Measurements from ENCODE around the gene PRKAG1.

PRKAG1 gene

DNA sequence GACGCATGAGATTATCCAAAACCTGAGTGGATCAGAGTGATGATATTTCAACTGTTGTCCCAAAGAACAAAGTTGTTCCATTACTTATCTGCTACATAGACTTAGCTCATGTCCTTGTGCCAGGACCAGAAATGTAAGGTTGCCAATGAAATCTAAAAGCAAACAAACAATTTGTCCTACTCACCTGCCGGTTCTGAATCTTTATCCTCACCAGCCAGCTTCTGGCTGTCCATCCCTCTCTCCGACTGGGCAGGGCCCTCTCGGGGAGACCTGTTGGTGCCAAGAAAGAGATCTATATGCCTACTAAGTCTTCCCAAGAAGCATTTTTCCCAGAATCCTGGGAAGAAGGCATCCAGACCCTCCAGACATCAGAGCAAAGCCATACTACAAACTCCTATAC, 36.5 kb upstream of the PRKAG1 start:
- Histone ChIP-seq H3K36me3 (ENCODE audit: control insufficient read depth, insufficient read depth, low read length) (peaks cover 45% of the 10 kb centered on the region), H3K27me3 (ENCODE audit: control insufficient read depth, insufficient read depth, low read length) (no peaks in the 10 kb centered on the region), H3K4me3 (ENCODE audit: low read length) (no peak overlapping the region), H3K9ac (ENCODE audit: low read length) (no peak overlapping the region), H3K27ac (ENCODE audit: low read depth, low read length) (no peak overlapping the region), H3K4me1 (ENCODE audit: control insufficient read depth, insufficient read depth, low read length) (peaks cover 30% of the 10 kb centered on the region)

DNA sequence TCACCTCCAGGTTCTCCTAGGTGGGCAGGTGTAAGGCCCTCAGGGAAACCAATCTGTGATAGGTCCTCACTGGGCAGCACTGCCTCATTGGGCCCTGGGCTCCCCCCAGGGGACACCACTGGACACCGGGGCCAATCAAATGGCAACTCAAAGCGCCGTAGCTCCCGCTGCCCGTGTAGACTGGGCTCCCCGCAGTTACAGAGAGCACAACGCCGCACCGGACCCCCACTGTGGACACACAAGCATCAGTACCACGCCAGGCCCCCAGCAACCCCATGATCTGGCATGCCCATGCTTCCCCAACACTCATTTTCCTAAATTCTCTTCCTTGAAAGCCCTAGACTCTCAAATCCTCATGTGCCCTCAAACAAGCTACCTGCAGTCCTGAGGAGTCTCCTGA, 35.9 kb upstream of the PRKAG1 start:
- peaks cover 30% of the 10 kb centered on the region for H3K4me1 ChIP-seq (ENCODE audit: control insufficient read depth, insufficient read depth, low read length)
- peaks cover 51% of the 10 kb centered on the region for H3K36me3 ChIP-seq (ENCODE audit: control insufficient read depth, insufficient read depth, low read length)

DNA sequence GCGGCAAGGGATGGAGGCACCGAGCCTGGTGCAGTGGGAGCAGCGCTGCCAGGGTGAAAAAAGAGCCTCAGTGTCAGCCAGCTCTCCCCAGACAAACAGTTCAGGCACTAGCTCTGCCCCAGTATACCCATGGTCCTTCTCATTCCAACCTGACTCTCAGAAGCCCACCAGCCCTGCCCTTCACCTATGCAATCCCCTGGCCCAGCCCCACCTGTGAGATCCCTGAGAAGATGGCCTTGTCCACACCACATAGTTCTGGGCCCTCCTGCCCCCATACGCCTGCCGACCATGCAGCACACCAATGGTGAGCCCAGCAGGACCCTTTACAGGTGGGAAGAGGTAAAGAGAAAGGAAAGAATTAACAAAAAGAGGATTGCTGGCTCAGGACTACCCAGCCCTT, 35.5 kb upstream of the PRKAG1 start:
- Histone ChIP-seq H3K9ac (ENCODE audit: low read length) (no peak overlapping the region), H3K4me3 (ENCODE audit: low read length) (no peak overlapping the region), H3K27ac (ENCODE audit: low read depth, low read length) (no peak overlapping the region), H3K4me1 (ENCODE audit: control insufficient read depth, insufficient read depth, low read length) (peaks cover 30% of the 10 kb centered on the region), H3K36me3 (ENCODE audit: control insufficient read depth, insufficient read depth, low read length) (peaks cover 55% of the 10 kb centered on the region), H3K27me3 (ENCODE audit: control insufficient read depth, insufficient read depth, low read length) (no peaks in the 10 kb centered on the region)

More for the DNA sequence above, 35.9 kb upstream of the PRKAG1 start:
- Histone ChIP-seq H3K9ac (ENCODE audit: low read length) (no peak overlapping the region), H3K27ac (ENCODE audit: low read depth, low read length) (no peak overlapping the region), H3K27me3 (ENCODE audit: control insufficient read depth, insufficient read depth, low read length) (no peaks in the 10 kb centered on the region), H3K4me3 (ENCODE audit: low read length) (no peak overlapping the region)

DNA sequence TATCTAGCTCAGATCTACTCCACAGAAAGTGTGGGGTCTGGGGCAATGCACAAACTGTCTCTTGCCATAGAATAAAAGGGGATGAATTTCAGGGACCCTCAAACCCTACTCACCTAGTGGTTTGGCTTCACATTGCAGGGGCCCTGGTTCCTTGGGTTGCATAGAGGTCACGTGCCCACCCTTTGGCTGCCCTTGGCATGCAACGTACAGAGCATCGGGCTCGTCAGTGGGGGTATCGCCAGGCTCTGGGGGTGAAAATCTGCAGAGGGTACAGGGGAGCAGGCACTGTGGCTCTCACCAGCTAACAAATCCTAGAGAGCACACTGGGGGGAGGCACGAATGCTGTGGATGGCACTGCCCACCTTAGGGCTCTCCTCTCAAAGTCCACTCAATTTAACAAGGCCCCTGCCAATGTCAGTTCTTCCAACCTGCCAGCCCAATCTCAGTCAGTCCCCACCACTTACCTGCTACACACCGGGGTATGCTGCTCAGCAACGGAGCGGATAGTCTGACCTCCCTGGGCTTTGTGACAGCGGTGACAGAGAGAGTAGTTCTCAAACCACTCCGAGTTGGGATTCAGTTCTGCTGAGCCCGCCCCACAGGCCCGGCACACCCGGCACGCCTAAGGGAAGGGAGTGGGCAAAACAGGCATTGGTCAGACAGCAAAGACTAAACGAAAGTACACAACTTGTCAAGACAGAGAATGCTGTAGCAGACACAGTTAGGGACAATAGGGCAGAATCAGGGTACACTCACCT, 34.1 kb upstream of the PRKAG1 start:
- Histone ChIP-seq H3K36me3 (ENCODE audit: control insufficient read depth, insufficient read depth, low read length) (peaks cover 68% of the 10 kb centered on the region), H3K9ac (ENCODE audit: low read length) (no peak overlapping the region), H3K4me1 (ENCODE audit: control insufficient read depth, insufficient read depth, low read length) (peaks cover 22% of the 10 kb centered on the region), H3K27ac (ENCODE audit: low read depth, low read length) (no peak overlapping the region), H3K4me3 (ENCODE audit: low read length) (no peak overlapping the region), H3K27me3 (ENCODE audit: control insufficient read depth, insufficient read depth, low read length) (no peaks in the 10 kb centered on the region)

DNA sequence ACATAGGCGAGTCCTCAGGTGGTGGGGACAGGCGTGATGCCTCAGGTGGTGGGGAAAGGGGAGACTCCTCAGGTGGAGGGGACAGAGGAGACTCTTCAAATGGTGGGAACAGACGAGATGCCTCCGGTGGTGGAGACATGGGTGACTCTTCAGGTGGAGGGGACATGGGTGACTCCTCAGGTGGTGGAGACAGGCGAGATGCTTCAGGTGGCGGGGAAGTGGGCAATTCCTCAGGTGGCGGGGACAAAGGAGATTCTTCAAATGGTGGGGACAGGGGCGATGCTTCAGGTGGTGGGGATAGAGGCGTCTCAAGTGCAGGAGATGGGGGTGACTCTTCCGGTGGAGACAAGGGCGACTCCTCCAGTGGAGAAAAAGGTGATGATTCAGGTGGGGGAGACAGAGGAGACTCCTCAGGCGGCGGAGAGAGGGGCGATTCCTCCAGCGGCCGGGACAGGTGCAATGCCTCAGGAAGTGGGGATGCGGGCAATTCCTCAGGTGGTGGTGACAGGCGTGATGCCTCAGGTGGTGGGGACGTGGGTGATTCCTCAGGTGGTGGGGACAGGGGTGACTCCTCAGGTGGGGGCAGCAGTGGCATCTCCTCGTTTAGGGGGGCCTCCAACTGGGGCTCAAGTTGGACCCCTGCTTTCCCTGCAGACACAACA, 33.3 kb upstream of the PRKAG1 start:
- Histone ChIP-seq H3K36me3 (ENCODE audit: control insufficient read depth, insufficient read depth, low read length) (peaks cover 69% of the 10 kb centered on the region), H3K27me3 (ENCODE audit: control insufficient read depth, insufficient read depth, low read length) (no peaks in the 10 kb centered on the region), H3K27ac (ENCODE audit: low read depth, low read length) (no peak overlapping the region), H3K4me3 (ENCODE audit: low read length) (no peak overlapping the region), H3K4me1 (ENCODE audit: control insufficient read depth, insufficient read depth, low read length) (peaks cover 16% of the 10 kb centered on the region), H3K9ac (ENCODE audit: low read length) (no peak overlapping the region)

DNA sequence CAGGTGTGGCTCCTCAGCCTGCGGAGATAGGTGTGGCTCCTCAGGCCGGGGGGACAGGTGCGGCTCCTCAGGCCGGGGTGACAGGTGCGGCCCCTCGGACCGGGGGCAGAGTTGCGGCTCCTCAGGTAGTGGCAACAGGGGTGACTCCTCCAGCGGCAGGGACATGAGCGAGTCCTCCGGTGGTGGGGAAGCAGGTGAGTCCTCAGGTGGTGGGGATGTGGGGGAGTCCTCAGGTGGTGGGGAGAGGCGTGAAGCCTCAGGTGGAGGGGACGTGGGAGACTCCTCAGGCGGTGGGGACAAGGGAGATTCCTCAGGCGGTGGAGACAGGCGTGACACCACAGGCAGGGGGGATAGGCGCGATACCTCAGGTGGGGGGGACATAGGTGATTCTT, 32.8 kb upstream of the PRKAG1 start:
- H3K27ac ChIP-seq (ENCODE audit: low read depth, low read length): no peak overlapping the region
- peaks cover 72% of the 10 kb centered on the region for H3K36me3 ChIP-seq (ENCODE audit: control insufficient read depth, insufficient read depth, low read length)
- H3K4me1 ChIP-seq (ENCODE audit: control insufficient read depth, insufficient read depth, low read length): peaks cover 10% of the 10 kb centered on the region
- H3K27me3 ChIP-seq (ENCODE audit: control insufficient read depth, insufficient read depth, low read length): no peaks in the 10 kb centered on the region
- H3K4me3 ChIP-seq (ENCODE audit: low read length): no peak overlapping the region
- H3K9ac ChIP-seq (ENCODE audit: low read length): no peak overlapping the region

DNA sequence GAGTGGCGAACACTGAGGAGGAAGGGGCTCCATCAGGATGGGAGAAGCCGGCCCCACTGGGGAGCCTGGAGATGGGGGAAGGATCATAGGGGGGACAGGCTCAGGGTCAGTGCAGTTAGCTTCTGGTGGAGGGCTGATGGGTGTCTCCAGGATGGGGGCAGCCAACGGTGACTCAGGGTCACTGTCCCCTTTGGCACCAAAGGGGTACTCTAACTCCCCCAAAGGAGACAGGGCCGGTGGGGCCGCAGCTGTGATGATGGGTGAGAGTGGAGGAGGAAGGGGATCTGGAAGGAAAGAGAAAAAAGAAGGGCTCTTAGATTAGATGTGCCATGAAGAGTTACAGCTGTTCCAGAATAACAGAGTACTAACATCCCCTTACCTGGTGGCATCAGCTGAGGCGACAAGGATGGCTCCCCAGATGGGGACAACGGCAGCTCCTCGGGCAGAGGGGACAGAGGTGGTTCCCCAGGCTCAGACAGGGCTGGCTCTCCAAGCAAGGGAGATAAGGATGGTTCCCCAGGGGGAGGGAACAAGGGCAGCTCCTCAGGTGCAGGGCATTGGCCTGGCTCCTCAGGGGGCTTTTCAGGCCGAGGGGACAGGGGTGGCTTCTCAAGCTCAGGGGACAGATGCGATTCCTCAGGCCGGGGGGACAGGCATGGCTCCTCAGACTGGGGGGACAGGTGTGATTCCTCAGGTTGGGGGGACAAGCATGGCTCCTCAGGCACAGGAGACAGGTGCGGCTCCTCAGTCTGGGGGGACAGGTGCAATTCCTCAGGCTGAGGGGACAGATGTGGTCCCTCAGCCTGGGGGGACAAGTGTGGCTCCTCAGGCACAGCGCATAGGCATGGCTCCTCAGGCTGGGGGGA, 32.2 kb upstream of the PRKAG1 start:
- Histone ChIP-seq H3K4me1 (ENCODE audit: control insufficient read depth, insufficient read depth, low read length) (peaks cover 4% of the 10 kb centered on the region), H3K27ac (ENCODE audit: low read depth, low read length) (no peak overlapping the region), H3K36me3 (ENCODE audit: control insufficient read depth, insufficient read depth, low read length) (peaks cover 79% of the 10 kb centered on the region), H3K9ac (ENCODE audit: low read length) (no peak overlapping the region), H3K4me3 (ENCODE audit: low read length) (no peak overlapping the region), H3K27me3 (ENCODE audit: control insufficient read depth, insufficient read depth, low read length) (no peaks in the 10 kb centered on the region)

DNA sequence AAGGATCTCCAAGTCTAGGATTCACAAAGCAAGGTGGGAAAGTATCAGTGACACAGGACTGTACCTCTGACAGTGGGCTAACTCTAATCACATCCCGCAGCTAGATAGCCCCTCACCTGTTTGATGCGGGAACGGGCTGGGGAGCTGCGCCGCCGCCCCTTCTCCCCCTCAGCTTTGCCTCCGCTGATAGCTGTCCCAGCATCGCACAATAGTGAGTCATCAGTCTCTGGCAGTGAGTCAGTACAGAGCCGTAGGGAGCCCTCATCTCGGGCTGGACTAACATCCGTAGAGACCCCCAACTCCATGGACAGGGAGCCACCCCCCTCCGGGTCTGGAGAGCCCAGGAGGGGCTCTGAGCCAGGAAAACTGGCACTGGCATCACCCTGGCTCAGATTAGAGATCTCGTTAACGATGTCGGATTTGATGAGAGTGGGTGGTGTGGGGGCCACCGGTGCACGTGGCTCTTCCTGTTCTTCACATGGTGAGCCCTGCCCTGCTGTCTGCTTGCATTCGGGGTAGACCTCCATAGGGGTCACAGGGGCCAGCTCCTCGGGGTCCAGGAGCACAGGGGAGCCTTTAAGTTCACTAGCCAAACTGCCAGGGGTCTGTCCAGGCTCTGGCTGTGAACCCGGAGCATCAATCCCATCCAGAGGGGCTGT, 31.1 kb upstream of the PRKAG1 start:
- H3K27ac ChIP-seq (ENCODE audit: low read depth, low read length): no peak overlapping the region
- no peaks in the 10 kb centered on the region for H3K4me1 ChIP-seq (ENCODE audit: control insufficient read depth, insufficient read depth, low read length)
- H3K4me3 ChIP-seq (ENCODE audit: low read length): no peak overlapping the region
- H3K27me3 ChIP-seq (ENCODE audit: control insufficient read depth, insufficient read depth, low read length): no peaks in the 10 kb centered on the region
- H3K9ac ChIP-seq (ENCODE audit: low read length): no peak overlapping the region
- peaks cover 83% of the 10 kb centered on the region for H3K36me3 ChIP-seq (ENCODE audit: control insufficient read depth, insufficient read depth, low read length)

DNA sequence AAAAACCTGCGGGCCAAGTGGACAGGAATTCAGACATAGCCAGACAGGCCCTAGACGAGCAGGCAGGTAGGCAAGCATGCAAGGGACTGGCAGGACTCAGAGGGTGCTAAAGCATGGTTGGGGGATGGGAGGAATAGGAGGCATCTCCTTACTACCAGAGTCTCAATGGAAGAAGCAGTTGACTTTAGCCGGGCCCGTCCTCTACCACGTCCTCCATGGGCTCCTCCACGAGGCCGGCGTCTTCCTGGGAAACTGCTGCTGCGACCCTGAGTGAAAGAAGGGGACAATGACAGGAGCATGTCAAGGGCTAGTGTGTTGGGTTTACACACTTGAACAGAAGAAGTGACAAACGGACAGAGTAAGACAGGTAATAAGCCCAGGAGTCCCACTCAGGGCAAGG, 30.4 kb upstream of the PRKAG1 start:
- H3K4me1 ChIP-seq (ENCODE audit: control insufficient read depth, insufficient read depth, low read length): no peaks in the 10 kb centered on the region
- no peaks in the 10 kb centered on the region for H3K27me3 ChIP-seq (ENCODE audit: control insufficient read depth, insufficient read depth, low read length)
- H3K27ac ChIP-seq (ENCODE audit: low read depth, low read length): no peak overlapping the region
- peaks cover 84% of the 10 kb centered on the region for H3K36me3 ChIP-seq (ENCODE audit: control insufficient read depth, insufficient read depth, low read length)
- no peak overlapping the region for H3K4me3 ChIP-seq (ENCODE audit: low read length)
- no peak overlapping the region for H3K9ac ChIP-seq (ENCODE audit: low read length)

DNA sequence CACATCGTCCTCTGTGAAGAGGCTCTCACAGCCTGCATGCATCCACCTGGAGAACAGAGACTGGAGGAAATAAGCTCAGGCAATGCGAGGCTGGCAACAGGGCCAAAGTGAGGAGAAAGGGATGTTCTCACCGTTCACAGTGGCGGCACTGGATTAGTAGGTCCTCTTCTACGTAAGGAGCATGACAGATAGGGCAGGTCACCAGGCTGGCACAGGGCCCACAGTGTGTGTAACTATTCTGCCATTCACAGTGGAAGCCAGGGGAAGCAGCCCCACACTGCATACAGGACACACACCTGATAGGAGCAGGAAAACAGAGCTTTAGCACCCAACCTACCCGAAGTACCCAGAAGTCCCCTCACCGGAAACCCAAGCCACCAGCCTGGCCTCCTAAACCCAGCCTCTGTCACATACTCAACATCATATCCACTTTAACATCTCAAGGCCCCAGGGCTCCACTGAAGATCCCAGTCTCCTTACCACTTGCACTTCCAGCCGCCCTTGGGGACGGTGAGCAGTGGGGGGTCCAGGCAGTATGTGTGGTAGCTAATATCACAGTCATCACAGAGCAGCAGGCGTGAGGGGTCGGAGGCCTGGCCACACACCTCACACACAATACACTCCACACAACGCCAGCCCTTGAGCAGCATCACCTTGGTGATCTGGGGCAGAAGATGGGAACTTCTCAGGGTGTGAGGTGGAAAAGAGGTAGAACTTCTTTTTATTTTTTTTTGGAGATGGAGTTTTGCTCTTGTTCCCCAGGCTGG, 27.7 kb upstream of the PRKAG1 start:
- H3K4me1 ChIP-seq (ENCODE audit: control insufficient read depth, insufficient read depth, low read length): no peaks in the 10 kb centered on the region
- H3K4me3 ChIP-seq (ENCODE audit: low read length): no peak overlapping the region
- H3K9ac ChIP-seq (ENCODE audit: low read length): no peak overlapping the region
- H3K36me3 ChIP-seq (ENCODE audit: control insufficient read depth, insufficient read depth, low read length): peaks cover 85% of the 10 kb centered on the region
- H3K27ac ChIP-seq (ENCODE audit: low read depth, low read length): no peak overlapping the region
- no peaks in the 10 kb centered on the region for H3K27me3 ChIP-seq (ENCODE audit: control insufficient read depth, insufficient read depth, low read length)

DNA sequence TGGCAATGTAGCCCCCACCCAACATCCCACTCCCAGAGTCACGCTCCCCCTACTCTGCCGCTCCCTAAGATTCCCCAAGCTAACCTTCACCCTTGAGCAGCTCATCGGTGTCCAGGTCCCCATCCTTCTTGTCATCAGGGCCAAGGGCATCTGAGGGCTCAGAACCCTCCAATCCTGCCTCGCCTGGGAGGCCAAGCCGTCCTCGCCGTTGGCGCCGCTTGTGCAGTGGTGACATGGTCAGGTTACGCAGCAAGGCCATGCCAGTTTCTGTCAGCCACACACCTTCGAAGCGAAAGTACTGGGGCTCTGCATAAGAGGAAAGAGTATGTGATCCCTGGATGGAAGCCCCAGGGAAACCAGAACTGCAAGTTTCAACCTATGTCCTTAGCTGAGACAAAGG, 26.1 kb upstream of the PRKAG1 start:
- Histone ChIP-seq H3K27ac (ENCODE audit: low read depth, low read length) (no peak overlapping the region), H3K4me1 (ENCODE audit: control insufficient read depth, insufficient read depth, low read length) (no peaks in the 10 kb centered on the region), H3K36me3 (ENCODE audit: control insufficient read depth, insufficient read depth, low read length) (peaks cover 71% of the 10 kb centered on the region), H3K27me3 (ENCODE audit: control insufficient read depth, insufficient read depth, low read length) (no peaks in the 10 kb centered on the region), H3K4me3 (ENCODE audit: low read length) (no peak overlapping the region), H3K9ac (ENCODE audit: low read length) (no peak overlapping the region)
